Measurements from ENCODE around the gene CIRBP. TPM values are rescaled to one million over a fixed set of nuclear protein-coding genes. Genes with fewer than 3 reads are reported as not detected.
"Not testable (repeated sequence)": the region's sequence is repeated elsewhere in the genome, so short reads cannot be mapped to it uniquely, and the experiment has no call there.

The CIRBP gene
- total RNA-seq, 1 donor from 2014 or later: 434 TPM

- DNase-seq: peak; percentile 58
Measured at GRCh38 chr19:1244693-1245451, 24.3 kb upstream of the CIRBP start.

- DNase-seq: peak; percentile 89
Measured at GRCh38 chr19:1245494-1246264, 23.5 kb upstream of the CIRBP start.

- not testable (repeated sequence) for DNase-seq
Measured at GRCh38 chr19:1246265-1247087, 22.7 kb upstream of the CIRBP start.

DNA sequence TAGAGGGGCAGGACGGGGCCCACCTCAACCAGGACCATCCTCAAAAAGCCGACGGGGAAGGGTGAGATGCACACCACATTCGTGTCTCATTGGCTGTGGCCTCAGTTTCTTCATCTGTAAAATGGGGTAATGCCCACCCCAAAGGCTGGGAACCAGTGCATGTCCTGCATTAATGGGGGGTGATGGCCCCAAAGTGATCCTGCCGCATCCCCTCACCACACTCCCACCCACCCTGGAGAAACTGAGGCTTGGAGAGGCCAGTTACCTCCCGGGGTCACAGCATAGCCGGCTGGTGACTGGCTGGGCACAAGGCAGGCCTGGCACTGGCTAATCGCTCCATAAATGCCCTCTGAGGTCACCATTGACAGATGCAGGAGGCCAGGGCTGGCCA lies 21.4 kb upstream of the CIRBP start:
- no peak for DNase-seq

DNA sequence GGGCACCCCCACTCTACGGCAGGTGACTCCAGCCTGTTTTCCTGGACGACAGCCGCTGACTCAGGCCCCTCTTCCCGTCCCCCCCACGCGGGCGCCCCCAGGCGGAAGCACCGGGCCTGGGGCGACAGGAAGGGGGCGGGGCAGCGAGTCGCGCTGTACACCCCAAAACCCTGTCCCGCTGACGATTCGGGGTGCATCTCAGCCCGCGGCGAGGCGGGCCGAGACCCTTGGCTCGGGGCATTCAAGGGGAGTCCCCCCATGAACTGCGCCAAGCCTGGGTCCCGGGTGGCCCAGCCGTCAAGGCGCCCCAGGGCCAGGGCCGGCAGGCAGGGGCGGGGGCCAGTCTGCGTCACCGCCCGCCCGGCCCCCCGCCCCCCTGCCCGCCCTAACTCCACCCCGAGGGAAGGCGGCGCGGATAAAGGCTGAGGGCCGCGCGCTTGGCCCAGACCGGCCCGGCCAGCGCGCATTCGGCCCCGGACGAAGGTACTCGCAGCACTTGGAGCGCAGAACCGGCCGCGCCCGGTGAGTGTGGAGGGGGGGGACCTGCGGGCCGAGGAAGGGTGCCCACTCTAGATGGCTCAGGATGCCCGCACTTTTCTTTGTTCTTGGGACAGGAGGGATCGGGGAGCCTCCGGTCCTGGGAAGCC lies 20.9 kb upstream of the CIRBP start, which contains the start of gene MIDN:
Gene MIDN, plus strand, starts transcription at position 445 of the 647 bp plus-strand sequence. CDS start 1,714 bp downstream, outside the sequence.
- DNase-seq: peak; percentile 89

GRCh38 chr19:1248786-1249297 lies 20.3 kb upstream of the CIRBP start:
- DNase-seq: peak; percentile 89

DNA sequence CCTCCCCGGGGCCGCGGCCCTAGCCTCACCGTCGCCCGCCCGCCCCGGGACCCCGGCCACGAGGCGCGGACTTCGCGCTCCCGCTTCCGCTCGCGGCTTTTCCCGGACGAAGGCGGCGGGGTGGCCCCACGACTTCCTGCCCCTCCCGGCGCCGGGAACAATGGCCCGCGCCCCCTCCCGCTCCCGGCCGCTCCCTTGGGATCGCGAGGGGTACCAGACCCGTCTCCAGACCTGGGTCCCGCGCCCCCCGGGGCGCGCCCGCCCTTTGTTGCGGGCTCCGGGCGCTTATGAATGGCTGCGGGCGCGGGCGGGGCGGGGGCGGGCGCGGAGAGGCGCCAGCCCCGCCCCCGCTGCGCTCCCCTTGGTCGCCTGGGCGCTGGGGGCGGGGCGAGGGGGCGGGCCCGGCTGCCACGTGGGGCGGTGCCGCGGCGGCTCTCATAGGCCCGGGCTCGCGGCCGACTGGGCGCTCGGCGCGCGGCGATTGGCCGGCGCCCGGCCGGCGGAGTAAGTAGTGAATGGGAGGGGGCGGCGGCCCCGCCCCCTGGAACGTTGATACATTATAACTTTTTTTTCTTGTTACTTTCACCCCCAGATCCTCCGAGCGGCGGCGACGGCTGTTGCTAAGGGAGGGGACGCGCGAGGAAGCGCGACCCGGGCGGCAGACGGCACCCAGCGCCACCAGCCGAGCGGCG lies 19.7 kb upstream of the CIRBP start:
- peak; percentile 98 for DNase-seq

DNA sequence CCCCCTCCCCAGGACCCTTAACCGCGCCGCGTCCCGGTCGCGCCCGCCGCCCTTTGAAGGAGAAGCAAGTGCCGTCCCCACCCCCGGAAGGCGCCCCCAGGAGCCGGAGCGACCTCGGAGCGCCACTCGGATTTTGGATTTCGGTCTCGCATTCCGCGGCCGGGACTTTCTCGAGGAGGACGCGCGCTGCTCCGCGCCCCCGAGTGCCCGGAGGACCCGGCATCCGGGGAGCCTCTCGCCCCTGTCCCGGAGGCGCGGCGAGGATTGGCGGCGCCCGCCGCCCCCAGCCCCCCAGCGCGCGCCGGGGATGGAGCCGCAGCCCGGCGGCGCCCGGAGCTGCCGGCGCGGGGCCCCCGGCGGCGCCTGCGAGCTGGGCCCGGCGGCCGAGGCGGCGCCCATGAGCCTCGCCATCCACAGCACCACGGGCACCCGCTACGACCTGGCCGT lies 19.1 kb upstream of the CIRBP start:
- DNase-seq: no peak

DNA sequence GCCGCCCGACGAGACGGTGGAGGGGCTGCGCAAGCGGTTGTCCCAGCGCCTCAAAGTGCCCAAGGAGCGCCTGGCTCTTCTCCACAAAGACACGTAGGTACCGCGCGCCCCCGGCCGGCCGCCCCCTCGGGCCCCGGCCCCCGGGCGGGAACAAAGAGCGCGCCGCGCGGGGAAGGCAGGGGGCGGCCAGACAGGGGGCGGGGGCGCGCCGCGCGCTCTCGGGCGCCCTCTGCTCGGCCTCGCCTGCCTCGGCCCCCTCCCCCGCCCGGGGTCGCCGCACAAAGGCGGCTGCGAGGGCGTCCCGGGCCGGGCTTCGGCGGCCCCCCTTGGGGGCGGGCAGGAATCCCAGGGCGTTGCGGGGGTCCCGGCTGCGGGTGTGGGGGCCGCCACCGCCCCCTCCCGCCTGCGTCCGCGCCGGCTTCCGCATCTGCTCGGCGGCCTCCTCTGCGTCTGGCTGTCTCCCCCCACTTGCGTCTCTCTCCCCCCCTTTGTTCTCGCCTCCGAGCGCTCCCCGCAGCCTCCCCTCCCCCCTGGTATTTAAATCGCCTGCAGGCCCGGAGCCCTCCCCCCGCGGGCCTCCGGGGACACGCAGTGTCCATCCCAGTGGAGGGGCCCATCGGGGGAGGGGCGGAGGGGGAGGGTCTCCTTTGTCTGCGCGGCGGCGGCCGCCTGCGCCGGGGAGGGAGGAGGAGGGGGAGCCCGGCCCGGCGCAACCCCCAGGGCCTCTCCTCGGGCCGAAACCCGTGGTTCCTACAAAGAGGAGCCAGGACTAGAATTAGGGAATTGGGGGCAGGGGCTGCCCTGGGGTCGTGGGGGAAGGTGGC lies 18.5 kb upstream of the CIRBP start:
- peak; percentile 82 for DNase-seq

GRCh38 chr19:1251330-1252220 lies 17.6 kb upstream of the CIRBP start:
- DNase-seq: peak; percentile 78

DNA sequence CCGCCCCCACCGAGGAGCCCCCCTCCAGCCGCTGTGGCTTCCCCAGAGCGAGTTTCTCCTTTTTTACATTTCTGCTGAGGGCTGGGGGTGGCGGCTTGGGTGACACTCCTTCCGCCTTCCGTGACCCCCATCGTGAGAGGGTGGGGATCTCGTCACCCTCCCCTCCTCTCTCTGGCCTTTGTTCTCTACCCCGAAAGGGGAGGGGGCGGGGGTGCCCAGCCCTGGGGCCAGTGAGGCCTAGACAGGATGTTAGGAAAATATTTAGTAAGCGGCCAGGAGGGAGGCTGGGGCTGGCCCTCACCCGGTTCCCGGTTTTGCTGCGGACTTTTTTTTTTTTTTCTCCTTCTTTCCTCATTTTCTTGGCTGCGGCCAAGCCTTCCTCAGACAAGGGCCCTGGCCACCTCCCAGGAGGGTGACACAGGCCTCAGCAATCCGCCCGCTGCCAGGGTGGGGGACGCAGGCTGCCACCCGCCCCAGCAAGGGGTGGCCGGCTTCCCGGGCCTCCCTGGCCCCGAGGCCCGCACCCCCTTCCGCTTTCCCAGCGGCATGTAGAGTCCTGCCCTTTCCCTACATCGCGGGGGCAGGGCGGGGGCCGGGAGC lies 16.8 kb upstream of the CIRBP start:
- DNase-seq: peak; percentile 74

- peak; percentile 77 for DNase-seq
Measured at GRCh38 chr19:1252821-1253513, 16.2 kb upstream of the CIRBP start.

DNA sequence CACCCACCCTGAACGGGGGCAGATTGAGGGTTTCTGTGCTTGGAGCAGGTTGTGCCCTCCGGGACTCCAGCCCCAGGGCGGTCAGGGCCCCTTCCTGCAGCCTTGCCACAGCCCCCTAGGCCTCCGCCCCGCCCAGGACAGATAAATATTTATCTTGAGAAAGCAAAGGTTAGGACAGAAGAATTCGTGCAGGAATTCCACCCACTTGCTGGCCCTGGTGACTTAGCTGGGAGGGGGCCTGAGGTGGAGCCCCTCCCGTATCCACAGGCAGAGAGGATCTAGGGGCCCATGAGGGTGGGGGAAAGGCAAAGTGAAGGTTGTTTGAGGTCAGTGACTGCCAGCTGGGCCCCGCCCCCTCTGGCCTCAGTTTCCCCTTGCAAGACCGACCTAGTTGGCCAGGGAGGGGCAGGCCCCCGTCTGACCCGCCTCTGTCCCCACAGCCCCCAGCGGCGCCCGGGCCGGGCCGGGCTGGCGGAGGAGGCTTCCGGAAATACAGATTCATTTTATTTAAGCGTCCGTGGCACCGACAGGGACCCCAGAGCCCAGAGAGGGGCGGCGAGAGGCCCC lies 15.5 kb upstream of the CIRBP start:
- peak; percentile 56 for DNase-seq

DNA sequence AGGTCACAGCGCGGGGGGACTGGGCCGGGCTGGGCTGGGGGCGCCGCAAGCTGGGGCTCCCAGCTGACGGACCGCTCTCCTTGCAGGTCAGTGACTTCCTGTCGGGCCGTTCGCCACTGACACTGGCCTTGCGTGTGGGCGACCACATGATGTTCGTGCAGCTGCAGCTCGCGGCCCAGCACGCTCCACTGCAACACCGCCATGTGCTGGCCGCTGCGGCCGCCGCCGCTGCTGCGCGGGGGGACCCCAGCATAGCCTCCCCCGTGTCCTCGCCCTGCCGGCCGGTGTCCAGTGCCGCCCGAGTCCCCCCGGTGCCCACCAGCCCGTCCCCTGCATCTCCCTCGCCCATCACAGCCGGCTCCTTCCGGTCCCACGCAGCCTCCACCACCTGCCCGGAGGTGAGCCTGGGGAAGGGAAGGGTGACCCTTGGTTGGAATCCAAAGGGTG lies 15.0 kb upstream of the CIRBP start:
- no peak for DNase-seq

DNA sequence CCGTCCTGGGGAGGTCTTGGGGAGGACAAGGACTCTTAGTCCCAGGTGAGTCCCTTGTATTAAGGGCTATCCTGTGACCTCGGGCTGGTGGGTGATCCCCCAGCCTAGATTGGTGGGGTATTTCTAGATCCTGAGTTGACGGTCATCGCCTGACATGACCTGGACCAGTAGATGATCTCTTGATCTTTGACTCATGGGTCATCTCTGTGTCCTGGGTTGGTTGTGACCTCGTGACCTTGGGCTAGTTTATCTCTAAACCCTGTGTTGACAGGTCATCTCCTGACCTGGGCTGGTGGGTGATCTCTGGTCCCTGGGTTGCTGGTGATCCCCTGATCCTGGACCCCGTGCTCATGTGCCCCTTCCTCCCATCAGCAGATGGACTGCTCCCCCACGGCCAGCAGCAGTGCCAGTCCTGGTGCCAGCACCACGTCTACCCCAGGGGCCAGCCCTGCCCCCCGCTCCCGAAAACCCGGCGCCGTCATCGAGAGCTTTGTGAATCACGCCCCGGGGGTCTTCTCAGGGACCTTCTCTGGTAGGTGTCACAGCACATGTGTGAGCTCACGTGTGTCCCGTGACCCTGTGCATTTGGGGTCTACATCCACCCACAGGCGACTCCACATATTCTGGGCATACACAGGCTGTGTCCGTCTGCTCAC lies 14.5 kb upstream of the CIRBP start:
- no peak for DNase-seq

GRCh38 chr19:1255186-1256161 lies 13.7 kb upstream of the CIRBP start:
- DNase-seq: peak; percentile 60
